ENCODE data around the gene TRIM51. TPM values are rescaled to one million over a fixed set of nuclear protein-coding genes. Genes with fewer than 3 reads are reported as not detected.
"Not testable (repeated sequence)": the region's sequence is repeated elsewhere in the genome, so short reads cannot be mapped to it uniquely, and the experiment has no call there.

The TRIM51 gene, protein sequence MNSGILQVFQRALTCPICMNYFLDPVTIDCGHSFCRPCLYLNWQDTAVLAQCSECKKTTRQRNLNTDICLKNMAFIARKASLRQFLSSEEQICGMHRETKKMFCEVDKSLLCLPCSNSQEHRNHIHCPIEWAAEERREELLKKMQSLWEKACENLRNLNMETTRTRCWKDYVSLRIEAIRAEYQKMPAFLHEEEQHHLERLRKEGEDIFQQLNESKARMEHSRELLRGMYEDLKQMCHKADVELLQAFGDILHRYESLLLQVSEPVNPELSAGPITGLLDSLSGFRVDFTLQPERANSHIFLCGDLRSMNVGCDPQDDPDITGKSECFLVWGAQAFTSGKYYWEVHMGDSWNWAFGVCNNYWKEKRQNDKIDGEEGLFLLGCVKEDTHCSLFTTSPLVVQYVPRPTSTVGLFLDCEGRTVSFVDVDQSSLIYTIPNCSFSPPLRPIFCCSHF
- total RNA-seq (2014; rRNA removed) (not detected in 2 replicates), Bru-seq, nascent RNA (not detected), BruChase-seq, experiment 1, labeled RNA remaining after a 6-hour chase (not detected), BruChase-seq, experiment 2, labeled RNA remaining after a 2-hour chase (not detected)
- long read RNA-seq = 0 reads

DNA sequence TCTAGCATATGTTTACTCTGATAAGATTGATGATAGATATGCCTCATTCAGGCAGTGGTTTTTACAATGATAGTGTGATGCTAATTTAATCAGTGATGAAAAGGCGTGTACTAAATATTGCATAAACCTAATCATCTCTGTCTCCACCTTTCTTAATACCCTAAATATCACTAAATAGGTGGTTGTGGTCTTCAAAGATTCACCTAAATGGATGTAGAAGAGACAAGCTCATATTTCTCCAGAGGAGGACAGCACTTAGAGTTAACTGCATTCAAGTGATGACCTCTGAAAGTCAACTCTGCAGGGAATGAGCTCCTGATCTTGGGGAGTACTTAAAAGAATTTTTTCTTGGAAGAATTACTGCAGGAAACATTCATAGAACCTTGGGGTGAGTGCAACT lies at the start of gene TRIM51:
TSS of gene TRIM51 (plus strand) at position 301 of the 400 bp plus-strand sequence. CDS start 2,132 bp downstream, outside the sequence.
- CTCF ChIA-PET; H3K9me3 ChIP-seq (ENCODE audit: low read length); BruUV-seq (replicated peaks); H3K4me1 ChIP-seq (ENCODE audit: insufficient read depth, low read length); H3K4me2 ChIP-seq (ENCODE audit: low read length); H3K27me3 ChIP-seq (ENCODE audit: low read length); H3K9me2 ChIP-seq (replicated peaks; ENCODE audit: low read length); H4K20me1 ChIP-seq (ENCODE audit: low read length); H3K9ac ChIP-seq (ENCODE audit: low read length); H3K27ac ChIP-seq (ENCODE audit: low read length); H3K79me2 ChIP-seq (ENCODE audit: low read length); H2AFZ ChIP-seq (ENCODE audit: low read length); intact Hi-C loops (cut with micrococcal nuclease); DNase-seq; POLR2A ChIA-PET (ENCODE audit: unreplicated experiment); H3K4me3 ChIP-seq (ENCODE audit: low read length); H3F3A ChIP-seq (ENCODE audit: low read length, unreplicated experiment); H3K36me3 ChIP-seq (ENCODE audit: low read depth, low read length); ATAC-seq: not testable (repeated sequence)

DNA sequence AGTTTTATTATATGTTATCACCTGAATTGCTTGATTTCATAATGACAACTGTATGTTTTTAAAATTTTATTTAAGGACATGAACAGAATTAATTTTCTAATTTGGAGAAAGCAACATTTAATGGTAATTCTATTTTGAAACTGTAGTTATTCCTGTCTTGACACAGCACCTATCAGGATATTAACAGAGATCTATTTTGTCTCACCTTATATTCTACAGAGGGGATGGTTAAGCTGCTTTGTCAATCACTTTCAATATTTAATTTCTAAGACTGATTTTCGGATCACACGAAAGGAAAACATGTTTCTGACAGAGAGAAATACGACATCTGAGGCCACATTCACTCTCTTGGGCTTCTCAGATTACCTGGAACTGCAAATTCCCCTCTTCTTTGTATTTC lies 44.6 kb upstream of the TRIM51 start, which contains the start of gene OR5D16:
TSS of gene OR5D16 (plus strand) at position 301 of the 400 bp plus-strand sequence. CDS start at position 301, 0 bp downstream.
- Histone ChIP-seq H2AFZ (ENCODE audit: low read length) (no peak within 1 kb of the TSS), H3K9me2 (replicated peaks; ENCODE audit: low read length) (no peaks in the 10 kb centered on the region), H3K9ac (ENCODE audit: low read length) (no peak within 1 kb of the TSS), H3K27ac (ENCODE audit: low read length) (no peak within 1 kb of the TSS), H3F3A (ENCODE audit: low read length, unreplicated experiment) (no peaks in the 10 kb centered on the region), H3K27me3 (ENCODE audit: low read length) (no peaks in the 10 kb centered on the region), H3K79me2 (ENCODE audit: low read length) (no peaks in the 10 kb centered on the region), H3K9me3 (ENCODE audit: low read length) (peaks cover 14% of the 10 kb centered on the region; the same call in 1 of the 2 replicates), H3K4me3 (ENCODE audit: low read length) (no peak within 1 kb of the TSS), H3K4me2 (ENCODE audit: low read length) (no peak within 1 kb of the TSS), H3K36me3 (ENCODE audit: low read depth, low read length) (no peaks in the 10 kb centered on the region), H3K4me1 (ENCODE audit: insufficient read depth, low read length) (no peaks in the 10 kb centered on the region), H4K20me1 (ENCODE audit: low read length) (no peaks in the 10 kb centered on the region)
- TF ChIP-seq, protein P1, sequence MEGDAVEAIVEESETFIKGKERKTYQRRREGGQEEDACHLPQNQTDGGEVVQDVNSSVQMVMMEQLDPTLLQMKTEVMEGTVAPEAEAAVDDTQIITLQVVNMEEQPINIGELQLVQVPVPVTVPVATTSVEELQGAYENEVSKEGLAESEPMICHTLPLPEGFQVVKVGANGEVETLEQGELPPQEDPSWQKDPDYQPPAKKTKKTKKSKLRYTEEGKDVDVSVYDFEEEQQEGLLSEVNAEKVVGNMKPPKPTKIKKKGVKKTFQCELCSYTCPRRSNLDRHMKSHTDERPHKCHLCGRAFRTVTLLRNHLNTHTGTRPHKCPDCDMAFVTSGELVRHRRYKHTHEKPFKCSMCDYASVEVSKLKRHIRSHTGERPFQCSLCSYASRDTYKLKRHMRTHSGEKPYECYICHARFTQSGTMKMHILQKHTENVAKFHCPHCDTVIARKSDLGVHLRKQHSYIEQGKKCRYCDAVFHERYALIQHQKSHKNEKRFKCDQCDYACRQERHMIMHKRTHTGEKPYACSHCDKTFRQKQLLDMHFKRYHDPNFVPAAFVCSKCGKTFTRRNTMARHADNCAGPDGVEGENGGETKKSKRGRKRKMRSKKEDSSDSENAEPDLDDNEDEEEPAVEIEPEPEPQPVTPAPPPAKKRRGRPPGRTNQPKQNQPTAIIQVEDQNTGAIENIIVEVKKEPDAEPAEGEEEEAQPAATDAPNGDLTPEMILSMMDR (conservative IDR thresholded peaks at IDR 0.05; ENCODE audit: low read depth, low read length) = no peak
- TF ChIP-seq EZH2phosphoT487 (IDR thresholded peaks at IDR 0.05; ENCODE audit: borderline replicate concordance, low read length) = no peak
- POLR2A ChIA-PET (ENCODE audit: unreplicated experiment) = no interaction called here
- intact Hi-C loops (cut with micrococcal nuclease) = no loop called here
- DNase-seq = no peak
- CTCF ChIA-PET = no interaction called here
- ATAC-seq = no peak
- no TSS peak for BruUV-seq (replicated peaks)

GRCh38 chr11:55847453-55847852 lies 35.6 kb upstream of the TRIM51 start:
- Histone ChIP-seq H3K79me2 (ENCODE audit: low read length) (no peaks in the 10 kb centered on the region), H3K9me2 (replicated peaks; ENCODE audit: low read length) (no peaks in the 10 kb centered on the region; the same call in 1 of the 2 replicates), H3K4me1 (ENCODE audit: insufficient read depth, low read length) (no peaks in the 10 kb centered on the region), H2AFZ (ENCODE audit: low read length) (no peak overlapping the region), H3K4me2 (ENCODE audit: low read length) (no peak overlapping the region), H3K4me3 (ENCODE audit: low read length) (no peak overlapping the region), H3K27ac (ENCODE audit: low read length) (no peak overlapping the region), H3K9me3 (ENCODE audit: low read length) (0 out of 2 replicates have a peak, but pooled peaks cover 3% of the 10 kb centered on the region), H3F3A (ENCODE audit: low read length, unreplicated experiment) (no peaks in the 10 kb centered on the region), H3K9ac (ENCODE audit: low read length) (no peak overlapping the region), H3K27me3 (ENCODE audit: low read length) (no peaks in the 10 kb centered on the region), H3K36me3 (ENCODE audit: low read depth, low read length) (no peaks in the 10 kb centered on the region), H4K20me1 (ENCODE audit: low read length) (no peaks in the 10 kb centered on the region)
- POLR2A ChIA-PET (ENCODE audit: unreplicated experiment) = no interaction called here
- CTCF ChIA-PET = no interaction called here
- TF ChIP-seq, protein P1 (conservative IDR thresholded peaks at IDR 0.05; ENCODE audit: low read depth, low read length) = no peak
- TF ChIP-seq EZH2phosphoT487 (IDR thresholded peaks at IDR 0.05; ENCODE audit: borderline replicate concordance, low read length) = no peak
- no peak for TF ChIP-seq EZH2 (IDR thresholded peaks at IDR 0.05; ENCODE audit: low read length, unreplicated experiment)
- no peak for DNase-seq
- intact Hi-C loops (cut with micrococcal nuclease) = no loop called here
- ATAC-seq = no peak
- BruUV-seq (replicated peaks) = no TSS peak
